ENCODE measurements around the gene ENHO. TPM values are rescaled to one million over a fixed set of nuclear protein-coding genes. Genes with fewer than 3 reads are reported as not detected.

Gene ENHO
- total and polyA plus RNA-seq, 8 donors: 0.26 to 1.9 (median 1.3) TPM

- peaks cover 0 to 15% of the 10 kb centered on the region in 2 donors for H3K27me3 ChIP-seq
- no peak for ATAC-seq
- H3K4me1 ChIP-seq: no peaks in the 10 kb centered on the region
- no peak for DNase-seq
- TF ChIP-seq CTCF (IDR thresholded peaks at IDR 0.05): no peak
- intact Hi-C loops (cut with DNase I): loop anchor here in 1 of 2 donors (10.0 kb wide), 1 partner anchor 87 kb away; no protein-coding TSS in a partner anchor
- H3K27ac ChIP-seq: no peak overlapping the region
- no peaks in the 10 kb centered on the region for H3K36me3 ChIP-seq
- no peaks in the 10 kb centered on the region for H3K9me3 ChIP-seq
- H3K4me3 ChIP-seq: no peak overlapping the region
Observed at GRCh38 chr9:34492051-34492450, 30.7 kb downstream of the ENHO start.

GRCh38 chr9:34491596-34491995 is 31.2 kb downstream of the ENHO start:
- no peaks in the 10 kb centered on the region for H3K9me3 ChIP-seq
- TF ChIP-seq CTCF (IDR thresholded peaks at IDR 0.05): no peak
- no peaks in the 10 kb centered on the region for H3K36me3 ChIP-seq
- ATAC-seq (no peak), DNase-seq (no peak)
- no peak overlapping the region for H3K27ac ChIP-seq
- peaks cover 0 to 15% of the 10 kb centered on the region in 2 donors for H3K27me3 ChIP-seq
- no peaks in the 10 kb centered on the region for H3K4me1 ChIP-seq
- intact Hi-C loops (cut with DNase I): loop anchor here in 1 of 2 donors (10.0 kb wide), 1 partner anchor 87 kb away; no protein-coding TSS in a partner anchor
- no peak overlapping the region for H3K4me3 ChIP-seq

- ATAC-seq (no peak), DNase-seq (no peak)
- H3K4me1 ChIP-seq: no peaks in the 10 kb centered on the region
- no peak overlapping the region for H3K4me3 ChIP-seq
- no peak overlapping the region for H3K27ac ChIP-seq
- no peak for TF ChIP-seq CTCF (IDR thresholded peaks at IDR 0.05)
- H3K9me3 ChIP-seq: no peaks in the 10 kb centered on the region
- no peaks in the 10 kb centered on the region for H3K36me3 ChIP-seq
- H3K27me3 ChIP-seq: peaks cover 0 to 15% of the 10 kb centered on the region in 2 donors
- intact Hi-C loops (cut with DNase I): loop anchor here in 1 of 2 donors (10.0 kb wide), 1 partner anchor 86 kb away; no protein-coding TSS in a partner anchor
Observed at GRCh38 chr9:34490760-34491159, 32.0 kb downstream of the ENHO start.

- Histone ChIP-seq H3K36me3 (no peaks in the 10 kb centered on the region), H3K9me3 (no peaks in the 10 kb centered on the region), H3K4me3 (no peak overlapping the region), H3K27me3 (peaks cover 0 to 15% of the 10 kb centered on the region in 2 donors), H3K27ac (no peak overlapping the region), H3K4me1 (no peaks in the 10 kb centered on the region)
- ATAC-seq (no peak), DNase-seq (no peak)
- no peak for TF ChIP-seq CTCF (IDR thresholded peaks at IDR 0.05)
- intact Hi-C loops (cut with DNase I): loop anchor here in 1 of 2 donors (10.0 kb wide), 1 partner anchor 86 kb away; no protein-coding TSS in a partner anchor
Observed at GRCh38 chr9:34490360-34490759, 32.4 kb downstream of the ENHO start.

GRCh38 chr9:34486572-34486971 is 36.2 kb downstream of the ENHO start:
- peaks cover 0 to 15% of the 10 kb centered on the region in 2 donors for H3K27me3 ChIP-seq
- TF ChIP-seq CTCF (IDR thresholded peaks at IDR 0.05): no peak
- no peaks in the 10 kb centered on the region for H3K9me3 ChIP-seq
- H3K27ac ChIP-seq: no peak overlapping the region
- DNase-seq (no peak), ATAC-seq (no peak)
- H3K4me1 ChIP-seq: no peaks in the 10 kb centered on the region
- intact Hi-C loops (cut with DNase I): no loop called here
- no peaks in the 10 kb centered on the region for H3K36me3 ChIP-seq
- H3K4me3 ChIP-seq: no peak overlapping the region
